HCT116 (cell line): ENCODE measurements around the gene DDA1. TPM values are rescaled to one million over a fixed set of nuclear protein-coding genes. Genes with fewer than 3 reads are reported as not detected.

ENCODE experiments used
- ATAC-seq: fragments of 200-7000 bp; cut with Tn5 transposase; 2 replicates; pipeline ENCODE4 v1.9.1; 2020; ENCODE audit warnings: mild to moderate bottlenecking, moderate library complexity
- BruUV-seq: library from RNA; stranded (reverse); fragments of 400-500 nt; replicated peaks from 2 replicates; lab custom pipeline; 2021; lab: Mats Ljungman, UMichigan
- CTCF ChIA-PET: fragments of 300-600 bp; sonication (Branson Sonifier 250); formaldehyde crosslinking; loops from one replicate; lab custom pipeline; 2021; ENCODE audit warnings: antibody characterized with exemption; lab: Charles Lee
- POLR2A ChIA-PET: fragments of 300-600, 350-600 bp; sonication (Branson Sonifier 250); formaldehyde crosslinking; loops from one replicate; lab custom pipeline; 2021; ENCODE audit warnings: antibody characterized with exemption; lab: Charles Lee
- RAD21 ChIA-PET, 2 experiments: fragments of 300-600 bp; sonication (Branson Sonifier 250); formaldehyde crosslinking; loops; one replicate each; lab custom pipeline; 2023; ENCODE audit warnings: low total read pairs in 2 of 2; ENCODE audit not compliant: uncharacterized antibody in 2 of 2, unreplicated experiment in 2 of 2, low non-redundant PET in 1 of 2; lab: Charles Lee
- DNase-seq: peaks from one replicate; pipeline ENCODE4 v3.0.0-alpha.2; 2010; ENCODE audit warnings: low read depth, low spot score
- H2AFZ ChIP-seq: fragments of 200-600 bp; shearing (Covaris generic), sonication (generic); 2 replicates; pipeline ENCODE4 v1.6.1; 2017; ENCODE audit warnings: low read depth, mixed run types, mixed read lengths, antibody characterized with exemption, low read length; ENCODE audit not compliant: poor library complexity, severe bottlenecking
- H3K27ac ChIP-seq: 2 replicates; pipeline ENCODE4 v1.5.1; 2012; ENCODE audit warnings: low read depth, low read length
- H3K27me3 ChIP-seq: fragments of 200-600 bp; sonication (generic); 2 replicates; pipeline ENCODE4 v1.6.1; 2016; ENCODE audit warnings: mixed run types, low read length, mixed read lengths; ENCODE audit not compliant: insufficient read depth
- H3K36me3 ChIP-seq, 2 experiments: fragments of 200-500 bp in 1 of 2; fragments of 200-600 bp in 1 of 2; sonication (Bioruptor generic) in 1 of 2; sonication (generic) in 1 of 2; 2 replicates each; pipeline versions ENCODE4 v1.5.1 to v1.6.1; 2014 to 2016; ENCODE audit warnings: low read length in 2 of 2, inconsistent platforms in 1 of 2, mixed read lengths in 1 of 2, mixed run types in 1 of 2; ENCODE audit not compliant: insufficient read depth in 2 of 2, control insufficient read depth in 1 of 2
- H3K4me1 ChIP-seq, 2 experiments: fragments of 200-600 bp in 1 of 2; sonication (generic) in 1 of 2; 2 replicates each; pipeline versions ENCODE4 v1.5.1 to v1.6.1; 2012 to 2017; ENCODE audit warnings: low read length in 2 of 2, inconsistent platforms in 1 of 2, mild to moderate bottlenecking in 1 of 2, mixed read lengths in 1 of 2, mixed run types in 1 of 2, moderate library complexity in 1 of 2; ENCODE audit not compliant: insufficient read depth in 2 of 2, control insufficient read depth in 1 of 2
- H3K4me2 ChIP-seq: fragments of 200-600 bp; sonication (generic); 2 replicates; pipeline ENCODE4 v1.6.1; 2017; ENCODE audit warnings: mixed run types, low read length, mixed read lengths
- H3K4me3 ChIP-seq, 2 experiments: fragments of 200-600 bp in 1 of 2; sonication (generic) in 1 of 2; replicated peaks in 1 of 2; 2 replicates each; pipeline ENCODE4 v1.5.1; 2011 to 2016; ENCODE audit warnings: low read length in 2 of 2, control low read depth in 1 of 2, low read depth in 1 of 2, mild to moderate bottlenecking in 1 of 2, mixed read lengths in 1 of 2, mixed run types in 1 of 2
- H3K79me2 ChIP-seq: fragments of 200-600 bp; sonication (generic); 2 replicates; pipeline ENCODE4 v1.6.1; 2017; ENCODE audit warnings: mild to moderate bottlenecking, mixed run types, low read length, moderate library complexity, mixed read lengths; ENCODE audit not compliant: insufficient read depth
- H3K9ac ChIP-seq: fragments of 200-600 bp; sonication (generic); 2 replicates; pipeline ENCODE4 v1.6.1; 2016; ENCODE audit warnings: low read length, mixed read lengths
- H3K9me2 ChIP-seq: fragments of 200-600 bp; sonication (generic), shearing (Covaris generic); 2 replicates; pipeline ENCODE4 v1.6.1; 2017; ENCODE audit warnings: mixed run types, mild to moderate bottlenecking, moderate library complexity; ENCODE audit not compliant: insufficient read depth
- H3K9me3 ChIP-seq, 2 experiments: fragments of 200-500 bp in 1 of 2; fragments of 200-600 bp in 1 of 2; sonication (Bioruptor generic) in 1 of 2; sonication (generic) in 1 of 2; 2 replicates each; pipeline ENCODE4 v1.6.1; 2014 to 2017; ENCODE audit warnings: low read length in 2 of 2, mixed read lengths in 2 of 2, inconsistent platforms in 1 of 2, low read depth in 1 of 2, mild to moderate bottlenecking in 1 of 2, mixed run types in 1 of 2, moderate library complexity in 1 of 2; ENCODE audit not compliant: control insufficient read depth in 1 of 2, insufficient read depth in 1 of 2
- H4K20me1 ChIP-seq: fragments of 200-600 bp; sonication (generic), shearing (Covaris generic); 2 replicates; pipeline ENCODE4 v1.6.1; 2017; ENCODE audit warnings: mixed run types, mild to moderate bottlenecking, moderate library complexity; ENCODE audit not compliant: insufficient read depth
- CBX3 ChIP-seq: IDR thresholded peaks from 2 replicates; pipeline ENCODE4 v1.6.1; 2012; ENCODE audit warnings: low read depth
- CEBPB ChIP-seq: IDR thresholded peaks from 2 replicates; pipeline ENCODE4 v1.6.1; 2012; ENCODE audit warnings: low read depth
- ELF1 ChIP-seq: IDR thresholded peaks from 2 replicates; pipeline ENCODE4 v1.6.1; 2012; ENCODE audit warnings: low read depth, borderline replicate concordance
- EZH2 ChIP-seq: fragments of 200-600 bp; sonication (generic); IDR thresholded peaks from 2 replicates; pipeline ENCODE4 v1.6.1; 2017; ENCODE audit warnings: antibody characterized with exemption, mixed run types
- MAX ChIP-seq: IDR thresholded peaks from 2 replicates; pipeline ENCODE4 v1.6.1; 2012
- POLR2A ChIP-seq: IDR thresholded peaks from 2 replicates; pipeline ENCODE4 v1.7.0; 2011; ENCODE audit warnings: borderline replicate concordance; ENCODE audit not compliant: insufficient read depth, insufficient read length; ENCODE audit errors: extremely low read depth
- POLR2AphosphoS5 ChIP-seq: IDR thresholded peaks from 2 replicates; pipeline ENCODE4 v1.6.1; 2011; ENCODE audit warnings: mild to moderate bottlenecking, low read depth, low read length, moderate library complexity
- REST ChIP-seq: IDR thresholded peaks from 2 replicates; pipeline ENCODE4 v1.6.1; 2012; ENCODE audit warnings: low read depth
- YY1 ChIP-seq: IDR thresholded peaks from 2 replicates; pipeline ENCODE4 v1.6.1; 2011; ENCODE audit warnings: low read length, low read depth, moderate library complexity, mild to moderate bottlenecking; ENCODE audit not compliant: insufficient replicate concordance; ENCODE audit errors: extremely low read depth
- intact Hi-C: fragments of 100-400 bp; cut with micrococcal nuclease; formaldehyde crosslinking; loops from 2 replicates; pipeline ENCODE4 v1.10.0; 2022
- total RNA-seq: library from RNA; stranded (reverse); gene quantifications from one replicate; pipeline ENCODE4 v1.2.1, GENCODE V29; 2021; ENCODE audit not compliant: unreplicated experiment

DDA1 gene
- total RNA-seq, 1 experiment from 2014 or later: 68.6 TPM

GRCh38 chr19:17357078-17357666 lies 47.8 kb downstream of the DDA1 start:
- Histone ChIP-seq H3K4me1 (peaks cover 6 to 10% of the 10 kb centered on the region in 2 experiments; a peak in 3 of 4 replicates), H2AFZ (no peak overlapping the region), H3K36me3 (no peaks in the 10 kb centered on the region), H3K4me3 (no peak overlapping the region), H3K9me3 (no peaks in the 10 kb centered on the region), H3K27me3 (no peaks in the 10 kb centered on the region), H3K79me2 (no peaks in the 10 kb centered on the region), H3K4me2 (no peak overlapping the region), H3K27ac (no peak overlapping the region), H4K20me1 (no peaks in the 10 kb centered on the region), H3K9ac (no peak overlapping the region), H3K9me2 (no peaks in the 10 kb centered on the region)
- no peak for DNase-seq
- ChIA-PET POLR2A (no interaction called here), RAD21 (no interaction called here), CTCF (interaction anchor here (1.0 to 1.8 kb wide), 2 partner anchors 9 to 12 kb away, joined by 4 read pairs; no protein-coding TSS in a partner anchor)
- TF ChIP-seq EZH2 (no peak), POLR2A (no peak), YY1 (no peak), CBX3 (no peak), MAX (no peak), ELF1 (no peak), REST (no peak), POLR2AphosphoS5 (no peak), CEBPB (no peak)
- no TSS peak for BruUV-seq
- no peak for ATAC-seq
- intact Hi-C loops: no loop called here
